Measurements from ENCODE around the gene ACOXL. TPM values are rescaled to one million over a fixed set of nuclear protein-coding genes. Genes with fewer than 3 reads are reported as not detected.

ACOXL gene
- total RNA-seq, 2 donors from 2014 or later, result not detected

DNA sequence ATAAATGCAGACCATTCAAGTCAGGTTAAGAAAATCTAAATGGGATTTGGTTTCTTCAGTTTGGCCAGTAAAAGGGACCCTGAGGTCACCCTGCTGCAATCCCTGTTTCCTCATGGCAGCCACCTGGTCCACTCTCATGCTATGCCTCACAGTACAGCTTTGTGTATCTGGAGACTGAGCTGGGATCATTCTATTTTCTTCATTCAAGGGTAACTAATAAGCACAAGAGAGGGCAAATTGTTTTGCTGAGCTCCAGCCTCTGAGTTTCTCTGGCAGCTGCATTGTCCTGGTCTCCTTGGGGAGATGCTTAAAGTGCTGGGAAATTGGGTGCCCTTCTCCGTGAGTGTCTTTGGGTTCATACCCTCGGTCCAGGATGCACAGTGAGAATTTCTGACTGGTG is 369.8 kb downstream of the ACOXL start:
- H3K27ac ChIP-seq, result no peak overlapping the region
- DNase-seq (ENCODE audit: low spot score), result no peak
- no peaks in the 10 kb centered on the region for H3K36me3 ChIP-seq
- TF ChIP-seq CTCF (IDR thresholded peaks at IDR 0.05), result no peak
- no peaks in the 10 kb centered on the region for H3K9me3 ChIP-seq
- H3K4me1 ChIP-seq (ENCODE audit: control insufficient read depth in 1 of 2, low read depth in 2 of 2), result no peaks in the 10 kb centered on the region
- H3K4me3 ChIP-seq, result no peak overlapping the region
- ATAC-seq (ENCODE audit: insufficient number of reproducible peaks, low FRiP score, low read depth), result no peak
- H3K27me3 ChIP-seq (replicated peaks; ENCODE audit: insufficient read depth), result no peaks in the 10 kb centered on the region

DNA sequence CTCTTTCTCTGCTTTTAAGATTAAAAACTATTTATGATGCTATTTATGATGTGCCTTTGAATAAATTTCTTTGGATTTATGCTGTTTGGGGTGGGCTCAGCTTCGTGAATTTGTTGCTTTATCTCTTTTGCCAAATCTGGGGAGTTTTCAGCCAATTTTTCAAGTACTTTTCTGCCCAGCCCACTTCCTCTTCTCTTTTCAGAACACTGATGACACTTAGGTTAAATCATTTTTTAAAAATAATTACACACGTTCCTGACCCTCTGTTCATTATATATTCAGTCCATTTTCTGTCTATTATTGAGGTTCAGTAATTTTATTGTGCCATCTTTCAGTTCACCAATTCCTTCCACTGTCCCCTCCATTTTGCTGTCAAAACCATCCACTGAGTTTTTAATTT is 373.6 kb downstream of the ACOXL start:
- no peak for TF ChIP-seq CTCF (IDR thresholded peaks at IDR 0.05)
- ATAC-seq (ENCODE audit: insufficient number of reproducible peaks, low FRiP score, low read depth) (no peak), DNase-seq (ENCODE audit: low spot score) (no peak)
- H3K27me3 ChIP-seq (replicated peaks; ENCODE audit: insufficient read depth), result no peaks in the 10 kb centered on the region
- H3K27ac ChIP-seq, result no peak overlapping the region
- H3K4me3 ChIP-seq, result no peak overlapping the region
- H3K4me1 ChIP-seq (ENCODE audit: control insufficient read depth in 1 of 2, low read depth in 2 of 2), result no peaks in the 10 kb centered on the region
- no peaks in the 10 kb centered on the region for H3K36me3 ChIP-seq
- H3K9me3 ChIP-seq, result no peaks in the 10 kb centered on the region

DNA sequence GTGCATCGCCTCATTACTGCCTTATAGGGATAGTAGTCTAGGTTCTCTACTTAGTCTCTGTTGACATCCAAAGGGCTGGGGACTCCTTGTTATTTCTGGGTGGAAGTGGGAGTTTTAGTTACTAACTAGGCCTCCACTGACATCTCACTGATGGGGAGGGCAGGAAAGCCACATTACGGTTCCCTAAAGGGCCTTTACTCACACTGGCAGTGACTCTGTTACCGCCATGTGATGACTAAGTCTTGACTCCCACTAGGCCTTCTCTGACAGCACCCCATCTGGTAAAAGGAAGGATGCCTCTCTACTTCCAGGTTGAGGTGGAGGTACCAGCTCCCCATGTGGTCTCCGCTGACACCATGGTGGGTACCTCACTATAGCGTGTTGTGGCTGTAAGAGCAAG is 374.3 kb downstream of the ACOXL start:
- no peak overlapping the region for H3K27ac ChIP-seq
- no peaks in the 10 kb centered on the region for H3K27me3 ChIP-seq (replicated peaks; ENCODE audit: insufficient read depth)
- no peaks in the 10 kb centered on the region for H3K4me1 ChIP-seq (ENCODE audit: control insufficient read depth in 1 of 2, low read depth in 2 of 2)
- H3K4me3 ChIP-seq, result no peak overlapping the region
- no peaks in the 10 kb centered on the region for H3K36me3 ChIP-seq
- no peak for TF ChIP-seq CTCF (IDR thresholded peaks at IDR 0.05)
- H3K9me3 ChIP-seq, result no peaks in the 10 kb centered on the region
- DNase-seq (ENCODE audit: low spot score), result no peak
- no peak for ATAC-seq (ENCODE audit: insufficient number of reproducible peaks, low FRiP score, low read depth)

DNA sequence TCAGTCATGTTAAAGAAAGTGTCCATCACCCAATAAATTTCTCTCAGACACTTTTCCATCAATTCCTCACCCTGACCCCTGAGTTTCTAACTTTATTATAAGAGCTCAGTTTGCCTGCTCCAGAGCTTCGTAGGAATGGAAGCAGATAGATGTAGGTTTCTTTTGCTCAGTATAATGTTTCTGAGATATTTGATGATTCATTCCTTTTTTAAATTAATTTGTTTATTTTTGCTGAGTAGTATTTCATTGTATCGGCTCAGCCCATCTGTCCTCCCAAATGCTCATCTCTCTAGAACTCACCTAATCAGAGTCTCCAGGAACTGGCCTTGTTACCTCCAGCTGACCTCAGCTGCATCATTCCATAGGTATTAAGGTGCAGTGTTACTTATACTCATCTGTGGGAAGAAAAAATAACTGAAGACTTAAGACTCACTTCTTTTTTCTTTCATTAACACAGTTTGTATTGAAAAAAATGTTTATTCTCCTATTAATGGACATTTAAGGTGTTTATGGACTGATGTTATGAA is 376.4 kb downstream of the ACOXL start:
- Histone ChIP-seq H3K4me3 (no peak overlapping the region), H3K4me1 (ENCODE audit: control insufficient read depth in 1 of 2, low read depth in 2 of 2) (no peaks in the 10 kb centered on the region), H3K27me3 (replicated peaks; ENCODE audit: insufficient read depth) (no peaks in the 10 kb centered on the region), H3K9me3 (no peaks in the 10 kb centered on the region), H3K36me3 (no peaks in the 10 kb centered on the region), H3K27ac (no peak overlapping the region)
- no peak for DNase-seq (ENCODE audit: low spot score)
- no peak for ATAC-seq (ENCODE audit: insufficient number of reproducible peaks, low FRiP score, low read depth)
- TF ChIP-seq CTCF (IDR thresholded peaks at IDR 0.05), result no peak

- no peak for ATAC-seq (ENCODE audit: insufficient number of reproducible peaks, low FRiP score, low read depth)
Measured at GRCh38 chr2:111111101-111111755, 378.9 kb downstream of the ACOXL start.

More at GRCh38 chr2:111111101-111111755, 378.9 kb downstream of the ACOXL start:
- Histone ChIP-seq H3K27ac (no peak overlapping the region), H3K4me1 (ENCODE audit: control insufficient read depth in 1 of 2, low read depth in 2 of 2) (no peaks in the 10 kb centered on the region), H3K4me3 (no peak overlapping the region), H3K27me3 (replicated peaks; ENCODE audit: insufficient read depth) (no peaks in the 10 kb centered on the region), H3K9me3 (no peaks in the 10 kb centered on the region), H3K36me3 (no peaks in the 10 kb centered on the region)
- no peak for TF ChIP-seq CTCF (IDR thresholded peaks at IDR 0.05)
- no peak for DNase-seq (ENCODE audit: low spot score)

All from thoracic aorta (tissue), 2 donors.